IgD-negative memory B cell (primary cell): ENCODE data around the gene CAPZB. TPM values are rescaled to one million over a fixed set of nuclear protein-coding genes. Genes with fewer than 3 reads are reported as not detected.

ENCODE experiments used
- H3K27ac Mint-ChIP-seq, 3 donors: one replicate each; pipeline ENCODE4 v1.8.0; 2020 to 2022; ENCODE audit warnings: mild to moderate bottlenecking in 3 of 3, mixed read lengths in 3 of 3, moderate library complexity in 1 of 3
- H3K27me3 Mint-ChIP-seq: one replicate; pipeline ENCODE4 v1.8.0; 2021; ENCODE audit warnings: mixed read lengths
- H3K36me3 Mint-ChIP-seq: one replicate; pipeline ENCODE4 v1.8.0; 2020; ENCODE audit warnings: mild to moderate bottlenecking, mixed read lengths
- H3K4me1 Mint-ChIP-seq, 3 donors: one replicate each; pipeline ENCODE4 v1.8.0; 2020 to 2022; ENCODE audit warnings: mixed read lengths in 3 of 3, mild to moderate bottlenecking in 1 of 3
- H3K4me3 Mint-ChIP-seq, 4 donors: one replicate each; pipeline ENCODE4 v1.8.0; 2020 to 2022; ENCODE audit warnings: mild to moderate bottlenecking in 4 of 4, mixed read lengths in 4 of 4, moderate library complexity in 3 of 4
- H3K9me3 Mint-ChIP-seq, 3 donors: one replicate each; pipeline ENCODE4 v1.8.0; 2020 to 2021; ENCODE audit warnings: mixed read lengths in 3 of 3, mild to moderate bottlenecking in 1 of 3
- polyA plus RNA-seq: library from polyadenylated mRNA; unstranded; fragments of 300-500 nt; fragmentation: Illumina TruSeq; gene quantifications from one replicate; pipeline ENCODE4 v1.2.3, GENCODE V29; 2021

The CAPZB gene
- polyA plus RNA-seq, 1 donor from 2014 or later = 419 TPM

DNA sequence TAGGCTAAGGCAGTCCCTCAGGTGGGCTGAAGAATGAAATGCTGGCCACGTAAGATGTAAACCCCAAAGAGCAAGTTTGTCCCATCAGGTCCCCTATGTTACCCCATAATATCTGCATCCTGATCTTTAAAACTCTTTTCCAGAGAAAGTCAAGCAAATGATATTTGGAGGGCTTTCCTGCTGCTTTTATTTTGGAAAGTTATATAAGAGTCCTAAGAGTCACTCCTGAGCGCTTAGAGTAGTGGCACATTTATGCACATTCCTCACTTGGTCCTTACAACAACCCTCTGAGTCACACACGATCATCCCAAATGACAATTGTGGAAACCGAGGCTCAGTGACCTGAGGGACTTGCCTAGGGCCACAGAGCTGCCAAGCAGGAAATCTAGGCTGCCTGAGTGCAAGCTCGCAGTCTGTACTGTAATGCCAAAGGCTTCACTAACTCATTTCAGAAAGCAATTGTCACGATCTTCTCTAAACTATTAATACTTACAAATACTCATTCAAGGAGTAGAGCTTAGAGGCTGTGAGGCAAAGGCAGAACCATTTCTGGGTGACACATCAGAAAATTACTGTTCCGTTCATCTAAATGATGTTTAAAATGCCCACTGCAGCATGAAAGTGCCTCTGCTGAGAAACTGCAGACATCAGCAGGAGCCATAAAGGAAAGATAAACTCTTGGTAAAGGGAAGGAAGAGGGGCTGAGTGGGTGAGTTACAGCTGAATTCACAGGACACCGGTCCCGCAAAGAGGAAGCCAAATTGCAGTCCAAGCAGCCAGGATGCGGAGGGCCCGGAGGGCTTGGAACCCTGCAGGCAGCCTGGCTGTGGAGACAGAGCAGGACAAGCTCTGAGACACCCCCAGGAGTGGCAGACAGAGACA is 30.8 kb downstream of the CAPZB start:
- Mint-ChIP-seq H3K36me3 (peaks cover 2% of the 10 kb centered on the region), H3K9me3 (no peaks in the 10 kb centered on the region), H3K4me1 (peaks cover 53 to 73% (median 59%) of the 10 kb centered on the region in 3 donors), H3K27me3 (no peaks in the 10 kb centered on the region), H3K27ac (peak overlapping the region; percentile 5 to 76 (median 70)), H3K4me3 (peak overlapping the region; percentile 35 to 84 (median 60))

DNA sequence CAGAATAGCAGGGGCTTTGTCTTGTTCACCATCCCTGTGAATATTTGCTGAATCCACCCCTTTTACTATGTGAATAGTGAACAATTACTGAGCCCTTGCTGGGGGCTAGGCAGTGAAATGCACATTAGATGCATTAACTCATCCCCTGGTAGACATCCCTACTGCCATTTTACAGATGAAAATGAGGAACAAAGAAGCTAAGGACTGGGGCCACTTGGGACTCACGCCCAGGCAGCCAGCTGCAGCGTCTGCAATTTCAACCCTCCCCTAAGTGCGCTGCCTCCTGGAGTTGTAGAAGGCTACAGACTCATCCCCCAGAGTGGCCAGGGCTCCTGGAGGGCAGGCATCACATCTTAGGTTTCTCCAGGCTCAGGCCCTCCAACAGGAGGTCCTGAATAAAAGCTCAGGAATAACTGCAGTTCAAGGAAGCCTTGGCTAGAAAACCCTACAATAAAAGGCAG is 31.6 kb downstream of the CAPZB start:
- peak overlapping the region in 2 of 3 donors; percentile 5 to 70 for H3K27ac Mint-ChIP-seq
- H3K27me3 Mint-ChIP-seq = no peaks in the 10 kb centered on the region

DNA sequence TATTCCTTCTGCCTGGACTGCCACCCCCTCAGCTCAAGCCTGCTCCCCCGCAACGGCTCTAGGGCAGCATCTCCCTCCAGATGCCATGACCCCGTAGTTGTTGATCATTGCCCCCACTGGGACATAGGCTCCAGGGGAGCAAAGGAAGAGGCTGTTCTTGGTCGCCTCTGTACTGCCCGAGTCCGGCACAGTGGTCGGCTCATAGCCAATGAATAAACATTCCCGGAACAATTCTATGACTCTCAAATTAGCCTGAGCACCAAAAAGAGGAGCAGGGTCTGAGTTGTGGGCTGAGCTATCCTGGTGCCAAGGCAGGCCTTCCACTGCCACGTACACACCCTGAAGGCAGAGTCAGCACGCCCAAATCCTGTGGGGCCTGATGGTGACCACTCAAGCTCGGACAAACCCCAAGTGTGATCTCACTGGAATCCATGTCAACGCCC is 33.1 kb downstream of the CAPZB start:
- no peaks in the 10 kb centered on the region for H3K9me3 Mint-ChIP-seq
- H3K36me3 Mint-ChIP-seq = peaks cover 6% of the 10 kb centered on the region
- no peak overlapping the region for H3K27ac Mint-ChIP-seq
- H3K27me3 Mint-ChIP-seq = peaks cover 2% of the 10 kb centered on the region
- H3K4me1 Mint-ChIP-seq = peaks cover 57 to 76% (median 64%) of the 10 kb centered on the region in 3 donors
- peak overlapping the region in 1 of 4 donors; percentile 41 for H3K4me3 Mint-ChIP-seq

More for the DNA sequence above, 31.6 kb downstream of the CAPZB start:
- Mint-ChIP-seq H3K9me3 (no peaks in the 10 kb centered on the region), H3K4me1 (peaks cover 52 to 73% (median 62%) of the 10 kb centered on the region in 3 donors), H3K4me3 (peak overlapping the region in 3 of 4 donors; percentile 48 to 84 (median 72)), H3K36me3 (peaks cover 4% of the 10 kb centered on the region)

GRCh38 chr1:19450811-19451515 is 34.4 kb downstream of the CAPZB start:
- peak overlapping the region in 1 of 3 donors; percentile 83 for H3K27ac Mint-ChIP-seq
- H3K4me3 Mint-ChIP-seq = no peak overlapping the region
- H3K4me1 Mint-ChIP-seq = peaks cover 61 to 74% (median 64%) of the 10 kb centered on the region in 3 donors
- peaks cover 4% of the 10 kb centered on the region for H3K36me3 Mint-ChIP-seq
- H3K9me3 Mint-ChIP-seq = no peaks in the 10 kb centered on the region
- peaks cover 2% of the 10 kb centered on the region for H3K27me3 Mint-ChIP-seq

DNA sequence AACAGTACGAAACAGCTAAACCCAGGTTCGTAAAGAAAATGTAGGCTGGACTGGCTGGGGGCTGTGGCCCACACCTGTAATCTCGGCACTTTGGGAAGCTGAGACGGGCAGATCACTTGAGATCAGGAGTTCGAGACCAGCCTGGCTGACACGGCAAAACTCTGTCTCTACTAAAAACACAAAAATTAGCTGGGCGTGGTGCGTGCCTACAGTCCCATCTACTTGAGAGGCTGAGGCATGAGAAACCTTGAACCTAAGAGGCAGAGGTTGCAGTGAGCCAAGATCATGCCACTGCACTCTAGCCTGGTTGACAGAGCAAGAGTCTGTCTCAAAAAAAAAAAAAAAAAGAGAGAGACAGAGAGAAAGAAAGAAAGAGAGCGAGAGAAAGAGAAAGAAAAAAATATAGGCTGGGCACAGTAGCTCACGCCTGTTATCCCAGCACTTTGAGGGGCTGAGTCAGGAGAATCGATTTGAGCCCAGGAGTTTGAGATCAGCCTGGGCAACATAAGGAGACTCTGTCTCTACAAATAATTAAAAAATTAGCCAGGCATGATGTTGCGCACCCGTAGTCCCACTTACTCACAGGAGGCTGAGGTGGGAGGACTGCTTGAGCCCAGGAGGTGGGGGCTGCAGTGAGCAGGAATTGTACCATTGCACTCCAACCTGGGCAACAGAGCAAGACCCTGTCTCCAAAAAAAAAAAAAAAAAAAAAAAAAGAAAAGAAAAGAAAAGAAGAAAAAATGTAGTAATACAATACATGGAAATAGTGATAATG is 35.7 kb downstream of the CAPZB start:
- Mint-ChIP-seq H3K9me3 (no peaks in the 10 kb centered on the region), H3K27me3 (peaks cover 2% of the 10 kb centered on the region), H3K36me3 (peaks cover 4% of the 10 kb centered on the region), H3K4me3 (peak overlapping the region in 2 of 4 donors; percentile 63 to 83), H3K4me1 (peaks cover 63 to 75% (median 64%) of the 10 kb centered on the region in 3 donors), H3K27ac (peak overlapping the region; percentile 52 to 83 (median 62))

GRCh38 chr1:19448491-19449439 is 36.6 kb downstream of the CAPZB start:
- Mint-ChIP-seq H3K4me1 (peaks cover 61 to 72% (median 61%) of the 10 kb centered on the region in 3 donors), H3K27me3 (peaks cover 2% of the 10 kb centered on the region), H3K36me3 (peaks cover 4% of the 10 kb centered on the region), H3K27ac (peak overlapping the region; percentile 52 to 83 (median 62)), H3K9me3 (no peaks in the 10 kb centered on the region), H3K4me3 (peak overlapping the region in 2 of 4 donors; percentile 77 to 83)

- Mint-ChIP-seq H3K27me3 (peaks cover 2% of the 10 kb centered on the region), H3K27ac (peak overlapping the region; percentile 50 to 78 (median 55)), H3K4me3 (peak overlapping the region in 2 of 4 donors; percentile 15 to 55), H3K9me3 (no peaks in the 10 kb centered on the region), H3K36me3 (peaks cover 4% of the 10 kb centered on the region), H3K4me1 (peaks cover 60 to 71% (median 62%) of the 10 kb centered on the region in 3 donors)
Observed at GRCh38 chr1:19447550-19447949, 37.8 kb downstream of the CAPZB start.

GRCh38 chr1:19445417-19446342 is 39.7 kb downstream of the CAPZB start:
- H3K36me3 Mint-ChIP-seq = peaks cover 4% of the 10 kb centered on the region
- H3K4me3 Mint-ChIP-seq = peak overlapping the region in 3 of 4 donors; percentile 6 to 74 (median 73)
- no peaks in the 10 kb centered on the region for H3K9me3 Mint-ChIP-seq
- peaks cover 2% of the 10 kb centered on the region for H3K27me3 Mint-ChIP-seq
- H3K27ac Mint-ChIP-seq = peak overlapping the region in 2 of 3 donors; percentile 8 to 67
- H3K4me1 Mint-ChIP-seq = peaks cover 61 to 68% (median 66%) of the 10 kb centered on the region in 3 donors

- Mint-ChIP-seq H3K27ac (peak overlapping the region in 1 of 3 donors; percentile 44), H3K4me3 (peak overlapping the region in 3 of 4 donors; percentile 8 to 29 (median 13)), H3K27me3 (peaks cover 2% of the 10 kb centered on the region), H3K36me3 (peaks cover 4% of the 10 kb centered on the region), H3K4me1 (peaks cover 70 to 74% (median 71%) of the 10 kb centered on the region in 3 donors), H3K9me3 (no peaks in the 10 kb centered on the region)
Observed at GRCh38 chr1:19444296-19445021, 40.9 kb downstream of the CAPZB start.

DNA sequence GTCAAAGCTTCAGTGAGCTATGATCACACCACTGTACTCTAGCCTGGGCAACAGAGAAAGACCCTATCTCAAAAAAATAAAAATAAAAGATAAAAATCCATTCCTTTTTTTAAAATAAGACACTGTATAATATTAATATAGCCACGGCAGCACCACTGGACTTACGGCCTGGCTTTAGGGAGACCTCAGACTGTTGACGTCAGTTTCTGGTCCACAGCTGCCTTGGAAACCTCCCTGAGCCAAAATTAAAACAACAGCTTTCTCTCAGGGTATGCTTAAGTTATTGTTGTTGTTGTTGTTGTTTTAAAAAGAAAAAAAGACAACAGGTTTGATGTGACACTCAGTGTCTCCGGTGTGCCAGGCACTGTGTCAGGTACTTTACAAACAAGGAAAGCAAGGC is 42.0 kb downstream of the CAPZB start:
- Mint-ChIP-seq H3K27ac (peak overlapping the region in 2 of 3 donors; percentile 44 to 47), H3K27me3 (peaks cover 2% of the 10 kb centered on the region), H3K4me1 (peaks cover 60 to 68% (median 62%) of the 10 kb centered on the region in 3 donors), H3K9me3 (no peaks in the 10 kb centered on the region), H3K36me3 (no peaks in the 10 kb centered on the region), H3K4me3 (no peak overlapping the region)

- Mint-ChIP-seq H3K36me3 (no peaks in the 10 kb centered on the region), H3K4me3 (no peak overlapping the region), H3K27me3 (no peaks in the 10 kb centered on the region), H3K4me1 (peaks cover 54 to 63% (median 60%) of the 10 kb centered on the region in 3 donors), H3K9me3 (no peaks in the 10 kb centered on the region), H3K27ac (peak overlapping the region; percentile 28 to 50 (median 47))
Observed at GRCh38 chr1:19442154-19443096, 42.9 kb downstream of the CAPZB start.
